ENCODE results near the gene STXBP6.

Gene STXBP6

DNA sequence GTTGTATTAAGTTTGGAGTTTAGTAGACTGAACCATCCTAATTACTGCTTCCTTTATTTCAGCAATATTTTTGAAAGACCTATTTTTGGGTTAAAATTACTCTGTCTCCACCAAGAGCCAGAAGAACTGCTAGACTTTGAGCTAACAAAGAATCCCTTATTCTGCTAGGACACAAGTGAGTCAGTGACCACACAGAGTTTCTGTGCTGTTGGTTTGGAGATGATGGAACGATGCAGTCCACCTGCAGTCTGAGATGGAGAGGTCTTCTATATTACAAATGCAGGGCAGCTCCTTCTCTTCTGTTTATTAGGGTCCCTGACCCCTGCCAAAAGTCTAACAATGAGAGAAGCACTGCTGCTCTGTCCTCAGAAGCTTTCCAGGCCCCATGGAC is 6.7 kb upstream of the STXBP6 start:
- TF ChIP-seq MYC (IDR thresholded peaks at IDR 0.05; ENCODE audit: low read depth, low read length) (no peak), POLR2A (IDR thresholded peaks at IDR 0.05; ENCODE audit: extremely low read depth, insufficient read length) (no peak), CTCF (IDR thresholded peaks at IDR 0.05; ENCODE audit: low read depth, low read length) (no peak), MAX (IDR thresholded peaks at IDR 0.05; ENCODE audit: low read depth, low read length) (no peak)
- no peak overlapping the region for H3K4me3 ChIP-seq (ENCODE audit: low read depth, low read length)
- no peak for DNase-seq (ENCODE audit: low read depth)

- H3K4me3 ChIP-seq (ENCODE audit: low read depth, low read length): no peak overlapping the region
- DNase-seq (ENCODE audit: low read depth): no peak
- TF ChIP-seq POLR2A (IDR thresholded peaks at IDR 0.05; ENCODE audit: extremely low read depth, insufficient read length): no peak
- TF ChIP-seq MYC (IDR thresholded peaks at IDR 0.05; ENCODE audit: low read depth, low read length): no peak
- no peak for TF ChIP-seq CTCF (IDR thresholded peaks at IDR 0.05; ENCODE audit: low read depth, low read length)
- TF ChIP-seq MAX (IDR thresholded peaks at IDR 0.05; ENCODE audit: low read depth, low read length): no peak
These were observed 6.2 kb upstream of the STXBP6 start for GRCh38 chr14:25055992-25056687.

- H3K4me3 ChIP-seq (ENCODE audit: low read depth, low read length): no peak overlapping the region
- TF ChIP-seq MAX (IDR thresholded peaks at IDR 0.05; ENCODE audit: low read depth, low read length) (no peak), MYC (IDR thresholded peaks at IDR 0.05; ENCODE audit: low read depth, low read length) (no peak), CTCF (IDR thresholded peaks at IDR 0.05; ENCODE audit: low read depth, low read length) (no peak), POLR2A (IDR thresholded peaks at IDR 0.05; ENCODE audit: extremely low read depth, insufficient read length) (no peak)
These were observed 5.1 kb upstream of the STXBP6 start for GRCh38 chr14:25055005-25055404.

GRCh38 chr14:25053585-25053984 is 3.6 kb upstream of the STXBP6 start:
- H3K4me3 ChIP-seq (ENCODE audit: low read depth, low read length): no peak overlapping the region
- no peak for DNase-seq (ENCODE audit: low read depth)
- no peak for TF ChIP-seq CTCF (IDR thresholded peaks at IDR 0.05; ENCODE audit: low read depth, low read length)

More at GRCh38 chr14:25055005-25055404, 5.1 kb upstream of the STXBP6 start:
- DNase-seq (ENCODE audit: low read depth): no peak

DNA sequence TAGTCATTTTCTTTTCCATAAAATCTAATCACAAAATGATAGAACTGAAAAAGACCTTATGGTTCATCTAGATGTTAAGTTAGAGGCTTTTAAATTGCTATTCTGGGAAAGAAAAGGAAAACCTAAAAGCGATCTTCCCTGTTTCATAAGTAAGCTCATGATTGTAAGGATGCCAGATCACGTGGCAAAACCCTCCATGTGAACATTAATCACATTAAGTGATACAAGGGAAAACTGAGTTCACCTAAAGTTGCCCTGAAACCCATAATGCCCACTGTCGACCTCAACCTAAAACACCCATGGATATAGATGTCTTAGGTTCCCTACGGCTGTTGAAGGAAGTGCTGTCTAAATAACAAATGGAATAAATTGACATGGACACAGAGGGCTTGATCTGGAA is 3.0 kb upstream of the STXBP6 start:
- H3K4me3 ChIP-seq (ENCODE audit: low read depth, low read length): no peak overlapping the region
- DNase-seq (ENCODE audit: low read depth): no peak
- TF ChIP-seq MYC (IDR thresholded peaks at IDR 0.05; ENCODE audit: low read depth, low read length): no peak
- TF ChIP-seq MAX (IDR thresholded peaks at IDR 0.05; ENCODE audit: low read depth, low read length): no peak
- TF ChIP-seq CTCF (IDR thresholded peaks at IDR 0.05; ENCODE audit: low read depth, low read length): no peak
- TF ChIP-seq POLR2A (IDR thresholded peaks at IDR 0.05; ENCODE audit: extremely low read depth, insufficient read length): no peak

DNA sequence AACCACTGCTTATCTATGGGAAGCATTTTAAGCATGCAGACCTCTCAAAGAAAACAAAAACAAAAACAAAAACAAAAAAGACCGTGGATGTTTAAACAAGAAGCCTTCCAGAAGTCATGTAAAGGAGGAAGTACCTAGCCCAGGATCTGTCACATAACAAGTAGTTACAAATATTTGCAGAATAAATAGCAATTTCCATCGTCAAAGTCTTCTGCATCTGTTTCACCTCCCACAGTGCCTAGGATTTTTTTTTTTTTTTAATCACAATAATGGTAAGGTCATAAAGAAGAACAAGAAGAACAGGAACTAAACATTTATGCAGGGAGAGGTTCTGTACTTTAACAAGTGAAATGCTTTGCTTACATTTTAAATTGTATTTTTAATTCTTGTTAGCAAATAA is 2.4 kb upstream of the STXBP6 start:
- H3K4me3 ChIP-seq (ENCODE audit: low read depth, low read length): no peak overlapping the region
- DNase-seq (ENCODE audit: low read depth): no peak
- TF ChIP-seq POLR2A (IDR thresholded peaks at IDR 0.05; ENCODE audit: extremely low read depth, insufficient read length) (no peak), MAX (IDR thresholded peaks at IDR 0.05; ENCODE audit: low read depth, low read length) (no peak), MYC (IDR thresholded peaks at IDR 0.05; ENCODE audit: low read depth, low read length) (no peak), CTCF (IDR thresholded peaks at IDR 0.05; ENCODE audit: low read depth, low read length) (no peak)

Data from NB4 (cell line).